ENCODE measurements around the gene LPAR3.

DNA sequence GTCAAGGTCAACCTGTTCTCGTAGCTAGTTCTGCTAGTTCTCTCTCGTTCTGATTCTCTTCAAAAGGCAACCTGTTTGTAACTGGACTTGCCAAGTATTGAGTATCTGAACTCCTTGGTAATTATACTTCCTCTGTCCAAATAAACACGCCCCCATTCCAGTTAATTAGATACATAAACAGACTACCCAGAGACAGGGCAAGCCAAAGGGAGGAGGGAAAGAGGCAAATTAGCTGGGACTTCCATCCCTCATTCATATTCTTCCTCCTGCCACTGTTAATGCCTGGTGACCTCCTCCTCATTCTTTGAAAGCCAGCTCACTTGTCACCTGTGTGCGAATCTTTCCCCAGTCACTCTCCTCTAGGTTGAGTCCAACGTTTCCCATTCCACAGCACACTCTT lies 62.9 kb downstream of the LPAR3 start:
- TF ChIP-seq CTCF (conservative IDR thresholded peaks at IDR 0.05) (no peak), ZFX (IDR thresholded peaks at IDR 0.05) (no peak)
